ENCODE results near the gene SERPINA12. TPM values are rescaled to one million over a fixed set of nuclear protein-coding genes. Genes with fewer than 3 reads are reported as not detected.

The SERPINA12 gene
- total RNA-seq, 4 donors from 2014 or later: not detected

DNA sequence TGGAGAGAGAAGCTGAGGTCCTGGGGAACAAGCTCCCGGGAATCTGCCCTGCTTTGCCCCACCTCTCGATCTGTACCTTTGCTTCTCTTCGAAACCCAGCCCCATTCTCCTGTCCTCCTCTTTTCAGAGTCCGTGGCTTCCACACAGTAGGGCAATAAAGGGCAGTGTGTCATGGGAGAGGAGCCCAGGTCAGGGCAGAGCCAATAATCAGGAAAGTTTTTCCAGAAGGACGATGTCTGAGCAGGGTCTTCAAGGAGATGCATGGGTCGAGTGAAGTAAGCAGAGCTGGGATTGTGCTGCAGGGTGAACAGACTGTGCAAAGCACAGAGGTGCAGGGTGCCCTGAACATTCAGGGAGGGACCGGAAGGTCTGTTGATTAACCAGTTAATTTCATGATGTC is 29.9 kb upstream of the SERPINA12 start:
- no peaks in the 10 kb centered on the region for H3K36me3 ChIP-seq
- no peak for TF ChIP-seq CTCF (IDR thresholded peaks at IDR 0.05)
- TF ChIP-seq POLR2A (IDR thresholded peaks at IDR 0.05): no peak
- TF ChIP-seq EP300 (IDR thresholded peaks at IDR 0.05; ENCODE audit: low read depth): no peak
- TF ChIP-seq POLR2AphosphoS5 (IDR thresholded peaks at IDR 0.05): no peak
- peaks cover 12% of the 10 kb centered on the region for H3K27me3 ChIP-seq
- H3K4me1 ChIP-seq: no peaks in the 10 kb centered on the region
- DNase-seq: no peak
- in situ Hi-C loops (cut with MboI; ENCODE audit: low pct_ligation_motif_present in 1 of 4, low pct_unique_long_range_greater_than_20kb in 1 of 4, low sequenced_read_pairs in 3 of 4) (no loop called here), intact Hi-C loops (cut with DNase I; ENCODE audit: low total_unique reads) (no loop called here)
- 79 to 80% methylated on average over 3 to 7 of the region's 7 CpGs for WGBS, 2 donors (ENCODE audit: low coverage in 1 of 2)
- no peak overlapping the region for H3K4me3 ChIP-seq
- no peaks in the 10 kb centered on the region for H3K9me3 ChIP-seq
- H3K27ac ChIP-seq: no peak overlapping the region

DNA sequence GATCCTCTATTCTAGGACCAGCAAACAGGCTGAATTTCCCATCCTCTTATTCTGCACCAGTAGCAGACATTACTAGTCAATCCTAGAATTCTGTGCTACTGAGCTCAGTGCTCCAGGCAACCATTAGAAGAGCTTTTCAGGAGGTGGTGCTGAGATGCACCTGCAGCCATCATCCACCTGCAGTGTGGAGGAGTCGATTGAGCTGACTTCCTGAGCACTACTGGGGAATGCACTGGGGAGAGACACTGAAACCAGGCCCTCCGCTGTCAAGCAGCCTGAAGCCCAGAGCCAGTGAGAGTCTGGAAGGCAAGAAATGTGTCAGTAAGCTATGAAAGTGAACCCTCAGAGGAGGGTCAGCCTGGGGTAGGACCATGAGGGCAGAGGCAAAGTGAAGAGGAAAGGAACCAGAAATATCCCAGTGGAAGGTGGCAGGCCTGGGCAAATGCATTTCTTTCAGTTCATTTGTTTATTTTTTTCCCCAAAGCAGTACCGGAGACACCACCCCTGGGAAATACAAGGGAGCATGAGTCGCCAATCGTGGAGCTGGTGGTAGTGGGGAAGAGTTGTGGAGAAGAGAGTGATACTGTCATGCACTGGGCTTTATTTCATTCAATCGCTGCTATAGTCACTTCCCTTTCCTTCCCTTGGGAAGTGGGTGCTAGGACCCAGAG is 28.9 kb upstream of the SERPINA12 start:
- no peaks in the 10 kb centered on the region for H3K4me1 ChIP-seq
- intact Hi-C loops (cut with DNase I; ENCODE audit: low total_unique reads) (no loop called here), in situ Hi-C loops (cut with MboI; ENCODE audit: low pct_ligation_motif_present in 1 of 4, low pct_unique_long_range_greater_than_20kb in 1 of 4, low sequenced_read_pairs in 3 of 4) (no loop called here)
- H3K36me3 ChIP-seq: no peaks in the 10 kb centered on the region
- no peak overlapping the region for H3K4me3 ChIP-seq
- peaks cover 16% of the 10 kb centered on the region for H3K27me3 ChIP-seq
- H3K9me3 ChIP-seq: no peaks in the 10 kb centered on the region
- 77 to 81% methylated on average over 6 of the region's 6 CpGs for WGBS, 2 donors (ENCODE audit: low coverage in 1 of 2)
- no peak for DNase-seq
- TF ChIP-seq CTCF (IDR thresholded peaks at IDR 0.05): no peak
- no peak for TF ChIP-seq POLR2A (IDR thresholded peaks at IDR 0.05)
- TF ChIP-seq EP300 (IDR thresholded peaks at IDR 0.05; ENCODE audit: low read depth): no peak
- TF ChIP-seq POLR2AphosphoS5 (IDR thresholded peaks at IDR 0.05): no peak
- no peak overlapping the region for H3K27ac ChIP-seq

GRCh38 chr14:94536836-94537235 is 27.6 kb upstream of the SERPINA12 start:
- in situ Hi-C loops (cut with MboI; ENCODE audit: low pct_ligation_motif_present in 1 of 4, low pct_unique_long_range_greater_than_20kb in 1 of 4, low sequenced_read_pairs in 3 of 4): no loop called here
- Histone ChIP-seq H3K4me1 (no peaks in the 10 kb centered on the region), H3K27me3 (peaks cover 21% of the 10 kb centered on the region), H3K4me3 (no peak overlapping the region), H3K9me3 (no peaks in the 10 kb centered on the region), H3K36me3 (no peaks in the 10 kb centered on the region), H3K27ac (no peak overlapping the region)
- DNase-seq: no peak
- intact Hi-C loops (cut with DNase I; ENCODE audit: low total_unique reads): no loop called here
- 22% methylated on average over 2 of the region's 2 CpGs; no CpG with 5 or more reads in 1 of the 2 donors for WGBS, 2 donors (ENCODE audit: low coverage in 1 of 2)
- TF ChIP-seq POLR2A (IDR thresholded peaks at IDR 0.05) (no peak), POLR2AphosphoS5 (IDR thresholded peaks at IDR 0.05) (no peak), EP300 (IDR thresholded peaks at IDR 0.05; ENCODE audit: low read depth) (no peak), CTCF (IDR thresholded peaks at IDR 0.05) (no peak)

GRCh38 chr14:94535506-94535905 is 26.2 kb upstream of the SERPINA12 start:
- Histone ChIP-seq H3K9me3 (no peaks in the 10 kb centered on the region), H3K36me3 (no peaks in the 10 kb centered on the region), H3K4me3 (no peak overlapping the region), H3K27me3 (peaks cover 21% of the 10 kb centered on the region), H3K4me1 (no peaks in the 10 kb centered on the region), H3K27ac (no peak overlapping the region)
- TF ChIP-seq EP300 (IDR thresholded peaks at IDR 0.05; ENCODE audit: low read depth) (no peak), POLR2AphosphoS5 (IDR thresholded peaks at IDR 0.05) (no peak), CTCF (IDR thresholded peaks at IDR 0.05) (no peak), POLR2A (IDR thresholded peaks at IDR 0.05) (no peak)
- intact Hi-C loops (cut with DNase I; ENCODE audit: low total_unique reads): no loop called here
- in situ Hi-C loops (cut with MboI; ENCODE audit: low pct_ligation_motif_present in 1 of 4, low pct_unique_long_range_greater_than_20kb in 1 of 4, low sequenced_read_pairs in 3 of 4): no loop called here
- 70 to 73% methylated on average over 2 to 3 of the region's 3 CpGs for WGBS, 2 donors (ENCODE audit: low coverage in 1 of 2)
- no peak for DNase-seq

Measured in transverse colon (tissue), 4 donors.